Upper lobe of left lung (tissue), 4 donors: ENCODE measurements around the gene UGT2B28.
"Not testable (repeated sequence)": the region's sequence is repeated elsewhere in the genome, so short reads cannot be mapped to it uniquely, and the experiment has no call there.

Source experiments
- EP300 ChIP-seq, 4 donors: sonication (generic); formaldehyde crosslinking; IDR thresholded peaks; one replicate each; pipeline ENCODE4 v1.5.1; 2017; ENCODE audit warnings: antibody characterized with exemption in 4 of 4, control low read depth in 2 of 4
- TF ChIP-seq, protein P1 (sequence below), 6 experiments: fragments of 450-650 bp in 4 of 6; fragments of 200-600 bp in 2 of 6; sonication (generic) in 2 of 6; IDR thresholded peaks; one replicate each; pipeline ENCODE4 v1.5.1; 2016 to 2019; ENCODE audit warnings: antibody characterized with exemption in 6 of 6

DNA sequence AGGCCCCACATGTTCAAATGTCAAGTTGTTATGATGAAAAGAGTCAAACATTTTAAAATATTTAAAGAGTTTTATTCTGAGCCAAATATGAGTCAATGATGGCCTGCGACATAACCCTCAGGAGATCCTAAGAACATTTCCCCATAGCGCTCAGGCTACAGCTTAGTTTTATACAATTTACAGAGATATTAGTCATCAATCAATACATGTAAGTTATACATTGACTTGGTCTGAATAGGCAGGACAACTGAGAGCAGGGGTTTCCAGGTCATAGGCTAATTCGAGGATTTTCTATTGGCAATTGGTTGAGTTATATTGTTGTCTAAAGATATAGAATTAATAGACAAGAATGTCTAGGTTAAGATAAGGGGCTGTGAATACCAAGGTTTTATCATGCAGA, 39.5 kb upstream of the UGT2B28 start:
- TF ChIP-seq, protein P1, sequence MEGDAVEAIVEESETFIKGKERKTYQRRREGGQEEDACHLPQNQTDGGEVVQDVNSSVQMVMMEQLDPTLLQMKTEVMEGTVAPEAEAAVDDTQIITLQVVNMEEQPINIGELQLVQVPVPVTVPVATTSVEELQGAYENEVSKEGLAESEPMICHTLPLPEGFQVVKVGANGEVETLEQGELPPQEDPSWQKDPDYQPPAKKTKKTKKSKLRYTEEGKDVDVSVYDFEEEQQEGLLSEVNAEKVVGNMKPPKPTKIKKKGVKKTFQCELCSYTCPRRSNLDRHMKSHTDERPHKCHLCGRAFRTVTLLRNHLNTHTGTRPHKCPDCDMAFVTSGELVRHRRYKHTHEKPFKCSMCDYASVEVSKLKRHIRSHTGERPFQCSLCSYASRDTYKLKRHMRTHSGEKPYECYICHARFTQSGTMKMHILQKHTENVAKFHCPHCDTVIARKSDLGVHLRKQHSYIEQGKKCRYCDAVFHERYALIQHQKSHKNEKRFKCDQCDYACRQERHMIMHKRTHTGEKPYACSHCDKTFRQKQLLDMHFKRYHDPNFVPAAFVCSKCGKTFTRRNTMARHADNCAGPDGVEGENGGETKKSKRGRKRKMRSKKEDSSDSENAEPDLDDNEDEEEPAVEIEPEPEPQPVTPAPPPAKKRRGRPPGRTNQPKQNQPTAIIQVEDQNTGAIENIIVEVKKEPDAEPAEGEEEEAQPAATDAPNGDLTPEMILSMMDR (IDR thresholded peaks at IDR 0.05), result not testable (repeated sequence)
- not testable (repeated sequence) for TF ChIP-seq EP300 (IDR thresholded peaks at IDR 0.05)
